GM18508 (cell line): ENCODE results near the gene LDAH.

Experiments
- ATAC-seq: cut with Tn5 transposase; IDR thresholded peaks from one replicate; pipeline ENCODE4 v1.9.1; 2021; ENCODE audit warnings: moderate number of reproducible peaks; ENCODE audit not compliant: insufficient read depth, unreplicated experiment

The LDAH gene

DNA sequence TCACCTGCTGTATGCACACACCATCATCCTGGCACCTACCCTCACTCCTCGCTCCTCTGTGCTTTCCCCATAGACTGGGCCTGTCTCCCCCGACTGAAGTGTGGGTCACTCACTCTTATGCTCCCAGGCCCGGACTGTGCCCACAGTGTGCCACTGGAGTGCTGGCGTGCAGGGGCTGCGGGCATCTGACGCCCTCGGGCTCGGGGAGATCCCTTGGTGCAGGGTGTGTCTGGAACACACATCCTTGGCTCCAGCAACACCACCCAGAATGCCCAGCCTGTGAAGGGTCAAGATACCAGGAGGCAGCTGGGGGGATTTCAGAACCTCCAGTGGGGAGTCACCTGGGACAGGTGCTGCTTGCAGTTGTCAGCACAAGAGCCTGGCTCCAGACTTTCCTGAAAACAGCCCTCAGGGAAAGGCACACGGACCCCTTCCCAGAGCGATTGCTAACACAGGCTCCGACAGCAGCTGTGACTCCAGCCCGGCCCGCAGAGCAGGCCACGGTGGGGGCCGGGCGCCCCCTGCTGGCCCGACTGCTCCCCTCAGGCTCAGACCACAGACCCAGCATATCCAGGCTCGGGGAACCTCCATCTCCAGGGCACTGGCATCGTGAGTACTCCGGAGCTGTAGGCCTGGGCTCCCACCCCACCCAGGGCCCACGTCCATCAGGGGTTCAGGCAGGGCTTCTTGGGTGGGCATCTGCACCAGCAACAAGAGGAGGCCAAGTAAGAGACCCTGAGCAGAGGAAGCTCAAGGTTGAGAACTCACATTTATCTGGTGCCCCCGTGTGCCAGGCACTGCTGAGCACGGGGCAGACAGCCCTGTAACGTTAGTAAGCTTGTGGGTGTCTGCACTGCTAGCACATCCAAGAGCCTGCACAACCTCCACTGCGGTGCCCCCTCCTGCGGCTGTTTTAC is 180.6 kb downstream of the LDAH start:
- peak; percentile 92 for ATAC-seq

DNA sequence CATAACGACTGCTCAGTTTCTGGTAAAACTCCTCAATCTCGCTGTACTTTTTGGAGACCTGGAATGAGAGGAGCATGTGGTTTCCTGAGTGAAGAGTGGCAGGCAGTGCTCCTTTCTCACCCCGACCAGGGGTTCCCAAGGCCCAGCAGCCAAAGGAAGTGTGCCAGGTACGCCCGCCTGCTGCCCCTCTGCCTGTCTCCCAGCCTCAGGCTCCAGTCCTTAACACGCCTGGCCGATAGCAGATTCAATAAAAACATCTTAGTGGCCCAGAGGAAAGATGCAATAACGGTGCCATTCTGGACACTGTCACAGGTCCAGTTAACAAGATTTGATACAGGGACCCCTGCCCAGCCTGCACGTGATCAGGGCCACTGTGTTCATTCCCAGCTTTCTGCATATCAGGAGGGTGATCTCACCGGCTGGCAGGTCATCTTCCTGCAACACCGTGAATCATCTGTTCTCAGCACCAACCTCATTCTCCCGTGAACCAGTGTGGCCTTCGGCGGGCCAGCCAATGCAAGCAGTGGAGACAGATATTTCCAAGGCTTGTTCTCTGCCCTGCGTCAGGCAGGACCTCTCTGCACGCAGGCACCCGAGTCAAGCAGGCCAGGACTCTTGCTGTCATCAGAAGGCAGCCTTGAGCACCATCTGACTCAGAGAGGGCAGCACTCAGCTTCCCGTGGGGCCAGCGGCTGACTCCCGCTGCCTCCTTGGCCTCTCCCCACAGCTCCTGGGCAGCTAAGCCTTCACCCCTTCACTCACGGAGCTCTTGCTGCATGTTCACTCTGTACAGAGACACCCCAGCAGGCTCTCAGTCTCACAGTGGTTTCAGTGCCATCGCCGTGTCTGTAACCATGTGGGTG is 181.5 kb downstream of the LDAH start:
- no peak for ATAC-seq

DNA sequence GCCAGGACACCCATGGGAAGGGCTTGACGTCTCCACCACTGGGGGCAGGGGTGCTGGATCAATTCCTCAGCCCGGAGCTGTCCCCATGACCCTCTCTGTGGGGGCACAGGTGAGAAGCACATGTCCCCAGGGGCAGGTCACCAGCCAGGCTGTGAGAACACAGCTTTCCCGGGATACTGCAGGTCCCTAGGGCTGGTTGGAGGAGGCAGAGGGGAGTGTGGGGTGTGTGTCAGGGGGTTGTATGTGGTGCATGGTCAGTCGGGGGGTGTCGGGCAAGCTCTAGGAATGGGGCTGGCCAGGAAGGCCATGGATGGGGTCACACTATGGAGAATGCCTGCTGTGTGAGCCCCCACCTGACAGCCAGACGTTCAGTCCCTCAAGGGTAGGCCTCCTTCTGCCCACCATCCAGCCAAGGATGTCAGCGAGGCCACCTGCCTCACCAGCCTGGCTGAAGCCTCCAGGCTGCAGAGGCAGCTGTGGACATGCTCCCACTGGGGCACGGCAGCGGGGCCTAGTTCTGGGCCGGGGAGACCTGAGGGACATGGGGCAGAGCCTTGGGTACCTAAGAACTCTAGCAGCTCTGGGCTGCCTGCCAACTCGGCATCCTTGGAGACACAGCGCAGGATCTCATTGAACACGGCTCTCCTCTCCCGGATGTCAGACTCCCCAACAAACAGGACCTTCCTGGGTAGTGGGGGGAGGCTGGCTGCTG is 182.3 kb downstream of the LDAH start:
- ATAC-seq: no peak

DNA sequence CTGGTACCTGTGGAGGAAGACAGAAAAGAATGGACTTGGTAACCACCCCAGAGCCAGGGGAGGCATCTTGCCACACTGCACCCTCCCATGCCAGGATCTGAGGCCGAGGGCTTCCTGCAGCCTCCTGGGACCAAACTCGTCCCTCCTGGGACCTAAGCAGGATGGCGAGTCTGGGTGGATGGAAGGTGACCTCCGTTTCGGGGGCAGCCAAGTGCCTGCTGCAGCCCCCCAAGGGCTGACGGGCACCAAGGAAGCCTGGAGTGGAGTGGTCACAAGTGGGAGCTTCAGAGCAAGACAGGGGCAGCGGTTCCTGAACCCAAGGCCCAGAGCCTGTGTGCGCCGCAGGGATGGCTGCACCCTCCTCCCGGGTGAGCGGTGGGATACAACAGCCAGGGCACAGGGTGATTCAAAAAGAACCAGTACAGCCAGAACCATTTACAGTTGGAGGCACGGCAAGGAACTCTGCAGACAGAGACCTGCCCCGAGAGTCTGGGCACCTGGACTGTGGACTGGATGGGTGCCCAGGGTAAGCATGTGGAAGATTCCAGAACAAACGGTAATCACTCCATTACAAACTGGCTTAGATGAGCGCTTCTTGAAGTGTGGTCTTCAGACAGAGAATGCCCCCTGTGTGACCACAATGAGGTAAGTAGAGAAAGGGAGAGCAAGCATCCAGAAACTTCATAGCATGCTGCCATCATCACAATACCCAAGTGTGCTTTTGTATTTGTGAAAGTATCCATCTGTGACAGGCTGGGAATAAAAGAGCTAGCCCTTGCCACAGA is 184.1 kb downstream of the LDAH start:
- no peak for ATAC-seq

DNA sequence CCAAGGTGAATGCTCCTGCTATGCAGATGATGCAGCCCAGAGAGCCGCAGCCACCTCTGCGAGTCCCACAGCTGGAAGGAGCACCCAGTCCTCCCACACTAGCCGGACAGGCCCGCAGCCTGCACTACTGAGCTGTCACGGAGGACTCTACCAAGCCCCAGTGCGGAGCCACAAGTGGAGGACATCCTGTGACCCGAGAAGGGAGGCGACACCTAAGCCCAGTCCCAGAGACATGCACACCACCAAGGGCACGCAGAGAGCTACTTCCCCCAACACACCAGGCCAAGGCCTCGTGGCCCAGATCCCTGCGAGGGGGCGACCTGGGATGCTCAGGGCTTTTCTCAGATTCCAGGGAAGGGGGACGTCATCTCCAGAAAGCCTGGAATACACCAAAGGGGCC is 184.9 kb downstream of the LDAH start:
- ATAC-seq: no peak

DNA sequence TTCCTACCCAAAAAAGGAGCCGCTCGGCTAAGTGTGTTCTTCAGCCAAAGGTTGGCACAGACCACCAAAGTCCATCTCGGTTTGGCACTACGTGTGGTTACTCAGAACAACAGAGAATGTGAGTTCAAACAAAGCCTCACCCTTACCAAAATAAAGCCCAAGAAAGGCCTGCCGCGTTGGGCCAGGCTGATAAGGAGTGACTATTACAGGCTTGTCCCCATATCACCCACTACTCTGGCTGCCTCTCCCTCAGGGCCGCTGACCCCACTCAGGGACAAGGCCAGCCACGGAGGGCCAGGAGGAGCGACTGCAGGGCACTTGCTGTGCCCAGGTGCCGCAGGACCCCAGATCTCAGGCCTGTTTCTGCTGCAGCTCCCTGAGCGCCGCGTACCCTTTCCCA is 185.8 kb downstream of the LDAH start:
- no peak for ATAC-seq

DNA sequence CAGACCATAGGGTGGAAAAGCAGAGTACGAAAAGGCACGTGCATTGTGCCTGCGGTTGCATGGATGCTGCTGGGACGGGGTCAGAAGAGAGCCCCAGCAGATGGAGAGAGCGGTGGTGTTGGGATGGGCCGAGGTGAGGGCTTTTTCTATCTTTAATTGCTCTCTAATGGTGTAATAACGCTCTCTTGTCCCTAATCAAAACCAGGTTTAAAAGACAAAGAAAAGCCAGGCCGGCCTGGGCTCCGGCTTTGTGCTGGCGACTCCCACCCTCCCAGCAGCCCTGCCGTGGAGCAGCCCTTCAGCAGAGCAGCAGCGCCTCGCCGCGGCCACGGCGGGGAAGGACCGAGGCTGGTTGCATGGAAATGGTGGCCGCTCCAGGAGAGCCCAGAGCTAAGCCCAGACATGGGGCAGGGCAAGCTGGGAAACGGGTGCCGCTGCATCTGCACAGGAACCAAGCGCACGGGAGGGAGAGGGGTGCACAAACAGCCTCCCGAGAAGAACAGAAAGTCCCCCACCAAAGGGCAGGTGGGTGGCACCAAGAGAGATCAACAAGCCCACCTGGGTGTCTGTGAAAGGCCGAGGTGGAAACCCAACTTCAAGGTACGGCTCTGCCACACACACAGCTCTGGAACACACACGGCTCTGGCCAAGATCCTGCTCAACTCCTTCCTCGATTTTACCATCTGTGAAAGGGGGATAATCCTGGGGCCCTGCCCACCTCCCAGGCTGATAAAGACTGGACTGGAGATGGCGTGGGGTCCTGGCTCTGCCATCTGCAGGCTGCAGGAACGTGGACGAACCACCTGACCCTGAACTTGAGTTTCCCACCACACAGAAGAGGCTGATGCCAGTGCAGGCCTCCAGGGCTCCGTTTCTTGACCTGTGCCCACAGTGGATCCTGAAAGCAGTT is 187.0 kb downstream of the LDAH start:
- ATAC-seq: peak; percentile 58

DNA sequence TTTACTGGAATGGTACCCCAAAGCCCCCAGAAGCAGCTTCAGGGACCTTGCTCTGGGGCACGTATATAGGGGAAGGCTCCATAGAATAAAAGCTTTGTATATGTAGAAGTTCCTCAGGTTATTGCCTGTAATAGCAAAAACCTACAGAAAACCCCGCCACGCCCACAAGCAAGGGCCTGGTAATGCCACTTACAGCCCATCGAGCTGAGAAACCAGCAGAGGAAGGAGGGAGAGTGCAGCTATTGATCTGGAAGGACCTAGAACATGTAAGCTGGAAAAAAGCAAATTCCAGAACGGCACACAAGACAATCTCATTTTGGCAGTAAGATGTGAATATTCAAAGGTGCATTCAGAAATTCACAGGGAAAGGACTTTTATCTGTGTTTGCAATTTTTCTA is 187.8 kb downstream of the LDAH start:
- no peak for ATAC-seq

DNA sequence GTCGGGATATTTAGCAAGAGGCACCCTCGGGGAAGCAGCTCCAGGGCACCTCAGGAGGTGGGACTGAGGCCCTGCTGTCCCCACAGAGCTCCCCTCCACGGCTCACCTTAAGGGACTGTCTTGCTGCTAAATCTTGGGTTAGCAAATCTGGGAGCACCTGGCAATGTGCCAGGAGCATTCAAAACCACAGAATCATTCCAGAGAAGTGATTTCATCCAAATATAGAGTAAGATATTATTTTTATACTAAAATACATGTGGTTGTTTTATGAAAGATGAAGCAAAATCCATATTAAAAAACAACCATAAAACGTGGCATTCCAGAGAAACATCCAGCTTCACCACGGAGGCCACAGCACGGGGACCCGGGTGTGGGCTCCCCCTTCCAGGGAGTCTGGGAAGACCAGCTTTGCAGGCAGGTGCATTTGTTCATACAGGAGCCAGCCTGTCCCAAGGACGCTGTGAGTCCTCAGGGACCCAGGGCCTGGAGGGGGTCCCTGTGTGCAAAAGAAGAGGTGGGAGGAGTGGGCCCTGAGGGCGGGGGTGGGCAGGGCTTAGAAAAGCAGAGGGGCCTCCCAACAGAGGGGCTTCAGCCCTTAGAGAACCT is 188.3 kb downstream of the LDAH start:
- ATAC-seq: no peak
